Activated T-cell treated with anti-CD3 and anti-CD28 coated beads, Interleukin-2, amount 50 U/mL, for 48 hours (primary cell): ENCODE measurements around the gene EPHA10.

Experiments used
- DNase-seq, 2 experiments: peaks; one replicate each; pipeline ENCODE4 v3.0.0-alpha.2; 2020

Gene EPHA10

GRCh38 chr1:37670133-37670532 lies 94.8 kb downstream of the EPHA10 start:
- no peak for DNase-seq

GRCh38 chr1:37667023-37667671 lies 97.8 kb downstream of the EPHA10 start:
- DNase-seq: no peak

GRCh38 chr1:37666241-37666867 lies 98.6 kb downstream of the EPHA10 start:
- DNase-seq: no peak
